Fibroblast of peridontal ligament (primary cell): ENCODE data around the gene SRPK1.
"Not testable (repeated sequence)": the region's sequence is repeated elsewhere in the genome, so short reads cannot be mapped to it uniquely, and the experiment has no call there.

Experiments
- DNase-seq: peaks from one replicate; pipeline ENCODE4 v3.0.0-alpha.2; 2010; ENCODE audit errors: extremely low read depth

SRPK1 gene

DNA sequence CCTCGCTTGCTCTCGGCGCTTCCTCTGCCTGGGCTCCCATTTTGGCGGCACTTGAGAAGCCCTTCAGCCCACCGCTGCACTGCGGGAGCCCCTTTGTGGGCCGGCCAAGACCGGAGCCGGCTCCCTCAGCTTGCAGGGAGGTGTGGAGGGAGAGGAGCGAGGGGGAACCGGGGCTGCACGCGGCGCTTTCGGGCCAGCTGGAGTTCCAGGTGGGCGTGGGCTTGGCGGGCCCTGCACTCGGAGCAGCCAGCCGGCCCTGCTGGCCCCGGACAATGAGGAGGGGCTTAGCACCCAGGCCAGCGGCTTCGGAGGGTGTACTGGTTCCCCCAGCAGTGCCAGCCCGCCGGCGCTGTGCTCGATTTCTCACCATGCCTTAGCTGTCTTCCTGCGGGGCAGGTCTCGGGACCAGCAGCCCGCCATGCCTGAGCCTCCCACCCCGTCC lies 10.2 kb upstream of the SRPK1 start:
- DNase-seq, result no peak

DNA sequence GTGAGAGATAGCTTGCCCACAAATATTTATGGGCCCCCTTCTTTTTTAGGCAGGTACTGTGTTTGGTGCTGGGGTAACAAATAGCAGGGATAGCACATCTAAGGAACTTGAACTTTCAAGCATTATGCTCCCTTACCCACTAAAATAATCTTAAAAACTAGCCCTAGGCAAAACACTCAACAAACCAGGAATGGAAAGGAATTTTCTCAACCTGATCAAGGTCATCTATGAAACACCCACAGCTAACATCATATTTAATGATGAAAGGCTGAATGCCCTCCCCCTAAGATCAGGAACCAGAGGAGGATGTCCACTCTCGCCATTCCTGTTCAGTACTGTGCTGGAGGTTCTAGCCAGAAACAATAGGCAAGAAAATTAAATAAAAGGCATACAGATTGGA lies 8.7 kb upstream of the SRPK1 start:
- DNase-seq, result no peak

DNA sequence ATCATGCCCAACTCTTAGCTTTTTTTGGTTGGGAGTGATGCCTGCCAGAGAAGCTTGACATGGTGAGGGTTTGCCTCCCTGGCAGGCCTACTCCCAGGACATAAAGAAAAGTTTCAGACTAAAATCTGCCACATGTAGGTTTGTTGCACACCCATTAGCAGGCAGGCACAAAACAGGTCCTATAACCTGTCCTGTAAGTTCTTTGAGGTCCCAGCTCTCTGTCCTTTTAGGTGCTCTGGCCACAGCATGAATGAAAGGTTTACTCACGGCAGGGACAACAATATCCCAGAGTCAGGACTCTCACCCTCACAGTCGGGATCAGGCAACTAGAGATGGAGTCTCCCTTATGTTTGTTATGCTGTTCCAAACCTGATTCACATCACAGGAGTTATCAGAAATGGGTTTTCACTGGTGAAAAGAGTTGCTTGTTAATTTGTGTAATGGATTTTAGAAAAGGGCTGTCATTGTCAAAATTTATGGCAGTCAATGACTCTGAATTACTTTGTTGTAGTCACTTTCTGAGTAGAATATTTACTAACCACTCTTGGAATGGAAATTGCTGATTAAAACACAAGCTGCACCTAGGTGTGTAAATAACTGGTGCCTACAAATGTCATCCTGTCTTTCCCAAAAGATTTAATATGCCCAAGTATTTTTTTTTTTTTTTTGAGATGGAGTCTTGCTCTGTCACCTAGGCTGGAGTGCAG lies 5.8 kb upstream of the SRPK1 start:
- DNase-seq, result no peak

DNA sequence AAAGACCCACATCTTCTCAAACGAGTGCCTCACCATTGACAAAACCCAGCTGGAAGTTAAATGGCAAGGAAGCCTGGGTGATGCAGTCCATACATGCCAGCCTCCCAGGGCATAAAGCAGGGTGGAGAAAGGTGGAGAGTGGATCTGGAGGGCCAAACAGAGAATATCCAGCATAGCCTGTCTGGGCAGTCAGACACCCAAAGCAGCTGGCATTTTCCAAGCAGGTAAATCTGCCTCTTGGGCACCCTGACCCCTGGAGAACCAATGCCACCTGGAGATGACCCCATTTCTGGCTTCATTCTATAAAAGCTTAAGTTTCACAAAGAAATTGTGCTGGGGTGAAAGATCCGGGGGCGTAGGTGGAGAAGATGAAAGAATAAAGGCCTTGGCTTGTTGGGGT lies 5.1 kb upstream of the SRPK1 start:
- DNase-seq, result no peak

DNA sequence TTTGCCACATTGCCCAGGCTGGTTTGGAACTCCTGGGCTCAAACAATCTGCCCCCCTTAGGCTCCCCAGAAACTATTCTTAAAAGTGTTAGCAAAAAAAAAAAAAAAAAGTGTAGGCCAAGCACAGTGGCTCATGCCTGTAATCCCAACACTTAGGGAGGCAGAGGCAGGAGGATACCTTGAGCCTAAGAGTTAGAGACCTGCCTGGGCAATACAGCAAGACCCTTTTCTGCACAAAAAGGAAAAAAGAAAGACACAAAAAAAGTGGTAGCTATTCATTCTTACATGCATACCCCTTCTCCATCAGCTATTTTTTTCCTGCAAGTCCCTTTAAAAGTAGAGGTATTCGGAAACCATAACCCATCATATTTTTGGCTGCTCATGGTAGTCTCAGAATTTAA lies 3.2 kb upstream of the SRPK1 start:
- no peak for DNase-seq

DNA sequence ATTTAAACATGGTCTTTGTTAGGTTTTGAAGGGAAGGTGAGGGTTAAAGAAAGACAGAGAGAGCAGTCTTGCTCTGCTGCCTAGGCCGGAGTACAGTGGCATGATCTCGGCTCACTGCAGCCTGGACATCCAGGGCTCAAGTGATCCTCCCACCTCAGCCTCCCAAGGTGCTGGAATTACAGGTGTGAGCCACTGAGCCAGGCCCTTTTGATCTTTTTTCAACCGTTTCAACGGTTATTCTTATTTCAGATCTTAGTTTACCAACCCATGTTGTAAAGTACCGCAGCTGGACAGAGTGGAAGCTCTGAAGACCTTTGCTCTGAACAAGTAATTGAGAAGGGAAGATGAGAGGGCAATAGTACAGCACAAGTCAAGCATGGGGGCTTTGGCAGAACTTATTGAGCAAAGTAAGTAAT lies 1.2 kb upstream of the SRPK1 start:
- no peak for DNase-seq

DNA sequence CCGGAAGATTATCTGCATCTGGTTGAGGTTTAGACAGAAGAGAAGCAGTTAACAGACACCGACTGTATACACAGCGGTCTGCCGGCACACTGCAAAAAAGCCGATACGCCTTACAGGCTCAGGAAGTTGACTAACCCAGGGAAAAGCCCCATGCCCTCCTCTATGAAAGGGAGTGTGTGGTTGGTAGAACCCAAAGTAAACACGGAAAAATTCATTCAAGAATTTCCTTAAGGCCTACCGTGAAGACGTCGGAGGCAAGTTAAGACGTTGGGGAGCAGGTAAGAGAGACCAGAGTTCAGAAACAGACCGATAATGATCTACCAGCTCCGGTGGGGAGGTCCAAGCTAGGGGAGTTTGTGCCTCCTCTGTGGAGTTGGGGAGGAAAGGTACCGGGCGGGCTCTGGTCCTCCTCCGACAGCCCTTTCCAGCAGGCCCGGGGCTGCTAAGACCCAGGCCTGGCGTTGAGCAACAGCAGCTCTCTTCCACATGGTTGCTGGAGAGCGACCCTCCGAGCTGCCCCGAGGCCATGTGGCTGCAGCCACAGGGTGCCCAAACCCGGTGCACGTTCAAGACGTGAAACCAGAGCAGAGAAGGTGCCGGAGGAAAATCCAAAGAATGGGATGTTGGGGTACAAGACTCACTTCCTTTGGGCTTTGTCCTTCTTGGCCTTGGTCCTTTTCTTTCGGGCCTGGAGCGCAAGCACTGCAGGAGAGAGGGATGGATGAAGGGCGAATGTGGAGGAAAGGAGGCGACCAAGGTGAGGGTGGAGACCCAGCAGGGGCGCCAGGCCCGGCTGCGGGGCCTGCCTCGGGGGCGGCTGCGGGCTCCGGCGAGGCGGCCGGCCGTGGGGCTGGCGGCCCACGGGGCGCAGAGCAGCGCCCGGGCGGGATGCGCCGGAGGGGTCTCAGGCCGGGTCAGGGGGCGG lies 809 bp downstream of the SRPK1 start:
- peak; percentile 62 for DNase-seq

GRCh38 chr6:35919085-35919826 lies 1.6 kb downstream of the SRPK1 start:
- DNase-seq, result peak; percentile 16

DNA sequence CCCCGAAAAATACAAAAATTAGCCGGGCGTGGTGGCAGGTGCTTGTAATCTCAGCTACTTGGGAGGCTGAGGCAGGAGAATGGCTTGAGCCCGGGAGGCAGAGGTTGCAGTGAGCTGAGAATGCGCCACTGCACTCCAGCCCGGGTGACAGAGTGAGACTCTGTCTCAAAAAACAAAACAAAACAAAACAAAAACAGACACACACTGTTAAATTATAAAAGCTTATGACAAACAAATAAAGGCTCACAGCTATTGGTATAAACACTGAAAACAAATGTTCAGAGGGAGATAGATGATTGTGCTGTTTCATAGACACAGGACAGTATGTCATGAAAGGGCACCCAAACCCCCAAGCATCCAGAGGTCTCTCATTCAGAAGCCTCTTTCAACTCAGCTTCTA lies 4.0 kb downstream of the SRPK1 start:
- not testable (repeated sequence) for DNase-seq

GRCh38 chr6:35916056-35916455 lies 4.8 kb downstream of the SRPK1 start:
- no peak for DNase-seq

DNA sequence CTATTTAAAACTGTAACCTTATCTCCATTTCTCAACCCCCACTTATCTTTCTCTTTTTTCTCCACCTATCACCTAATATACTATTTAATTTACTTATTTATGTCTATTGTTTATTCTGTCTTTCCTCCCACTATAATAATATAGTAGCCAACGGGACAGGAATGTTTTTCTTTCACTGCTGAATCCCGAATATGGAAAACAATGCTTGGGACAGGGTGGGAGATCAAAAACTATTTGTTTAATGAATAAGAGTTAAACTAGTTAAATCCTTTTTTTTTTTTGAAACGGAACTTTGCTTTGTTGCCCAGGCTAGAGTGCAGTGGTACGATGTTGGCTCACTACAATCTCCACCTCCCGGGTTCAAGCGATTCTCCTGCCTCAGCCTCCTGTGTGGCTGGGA lies 6.4 kb downstream of the SRPK1 start:
- DNase-seq, result no peak

DNA sequence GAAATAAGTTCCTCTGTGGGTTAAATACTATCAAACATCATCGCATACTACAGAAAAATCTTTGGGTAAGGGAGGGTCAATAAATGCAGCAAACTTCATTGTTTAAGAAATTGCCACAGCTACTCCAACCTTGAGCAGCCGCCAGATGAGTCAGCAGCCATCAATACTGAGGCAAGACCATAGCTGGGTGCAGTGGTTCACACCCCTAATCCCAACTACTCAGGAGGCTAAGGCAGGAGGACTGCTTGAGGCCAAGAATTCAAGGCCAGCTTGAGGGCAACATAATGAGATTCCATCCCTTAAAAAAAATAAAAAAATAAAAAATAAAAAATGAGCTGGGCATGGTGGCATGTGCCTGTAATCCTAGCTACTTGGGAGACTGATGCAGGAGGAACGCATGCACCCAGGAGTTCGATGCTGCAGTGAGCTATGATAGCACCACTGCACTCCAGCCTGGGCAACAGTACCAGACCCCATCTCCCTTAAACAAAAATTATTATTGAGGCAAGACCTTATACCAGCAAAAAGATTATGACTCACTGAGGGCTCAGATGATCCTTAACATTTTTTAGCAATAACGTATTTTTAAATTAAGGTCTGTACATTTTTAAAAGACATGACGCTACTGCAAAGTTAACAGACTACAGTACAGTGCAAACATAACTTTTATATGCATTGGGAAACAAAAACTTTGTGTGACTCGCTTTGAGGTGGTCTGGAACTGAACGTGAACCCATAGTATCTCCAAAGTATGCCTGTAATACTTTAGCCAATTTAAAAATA lies 8.8 kb downstream of the SRPK1 start:
- DNase-seq, result peak; percentile 30

- not testable (repeated sequence) for DNase-seq
These were observed 11.3 kb downstream of the SRPK1 start for GRCh38 chr6:35909571-35909970.

GRCh38 chr6:35908753-35909401 lies 12.0 kb downstream of the SRPK1 start:
- DNase-seq, result not testable (repeated sequence)

DNA sequence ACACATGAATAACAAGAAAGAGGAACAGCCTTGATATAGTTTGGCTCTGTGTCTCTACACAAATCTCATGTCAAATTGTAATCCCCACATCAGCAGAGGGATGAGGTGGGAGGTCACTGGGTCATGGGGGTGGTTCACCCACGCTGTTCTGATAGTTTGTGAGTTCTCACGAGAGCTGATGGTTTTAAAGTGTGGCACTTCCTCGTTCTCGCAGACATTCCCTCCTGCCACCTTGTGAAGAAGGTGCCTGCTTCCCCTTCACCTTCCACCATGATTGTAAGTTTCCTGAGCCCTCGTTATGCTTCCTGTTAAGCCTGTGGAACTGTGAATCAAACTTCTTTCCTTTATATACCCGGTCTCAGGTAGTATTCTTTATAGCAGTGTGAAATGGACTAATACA lies 13.1 kb downstream of the SRPK1 start:
- no peak for DNase-seq

DNA sequence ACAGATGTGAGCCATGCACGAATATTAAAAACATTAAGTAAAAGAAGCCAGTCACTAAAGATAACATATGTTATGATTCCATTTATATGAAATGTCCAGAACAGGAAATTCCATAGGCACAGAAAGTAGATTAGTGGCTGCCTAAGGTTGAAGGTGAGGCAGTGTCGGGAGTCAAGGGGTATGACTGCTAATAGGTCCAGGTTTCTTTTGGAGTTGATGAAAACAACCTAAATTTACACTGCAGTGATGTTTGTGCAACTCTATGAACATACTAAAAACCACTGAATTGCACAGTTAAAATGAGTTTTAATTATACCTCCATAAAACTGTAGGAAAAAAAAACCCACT lies 14.4 kb downstream of the SRPK1 start:
- DNase-seq, result no peak

DNA sequence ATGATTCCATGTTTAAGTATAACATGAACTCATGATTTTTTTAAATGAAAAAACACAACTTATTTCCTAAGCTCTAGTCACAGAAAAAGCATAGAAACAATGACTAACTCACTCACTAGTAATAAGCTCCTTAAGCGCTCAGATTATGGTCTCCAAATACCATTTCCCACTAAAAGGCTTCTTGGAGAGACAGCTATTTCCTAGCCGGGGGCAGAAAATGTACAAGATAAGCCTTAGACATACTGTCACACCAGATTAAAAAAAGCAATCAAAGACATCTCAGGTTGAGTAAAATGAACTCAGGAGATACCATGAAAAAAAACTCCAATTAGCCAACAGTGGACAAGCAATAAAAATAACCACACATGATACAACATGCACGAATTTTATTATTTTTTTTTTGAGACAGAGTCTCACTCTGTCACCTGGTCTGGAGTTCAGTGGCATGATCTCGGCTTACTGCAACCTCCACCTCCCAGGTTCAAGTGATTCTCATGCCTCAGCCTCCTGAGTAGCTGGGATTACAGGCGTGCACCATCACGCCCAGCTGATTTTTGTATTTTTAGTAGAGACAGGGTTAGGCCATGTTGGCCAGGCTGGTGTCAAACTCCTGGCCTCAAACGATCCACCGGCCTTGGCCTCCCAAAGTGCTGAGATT lies 14.9 kb downstream of the SRPK1 start:
- no peak for DNase-seq

GRCh38 chr6:35905141-35905785 lies 15.6 kb downstream of the SRPK1 start:
- DNase-seq, result peak; percentile 16

GRCh38 chr6:35903679-35904078 lies 17.2 kb downstream of the SRPK1 start:
- no peak for DNase-seq

DNA sequence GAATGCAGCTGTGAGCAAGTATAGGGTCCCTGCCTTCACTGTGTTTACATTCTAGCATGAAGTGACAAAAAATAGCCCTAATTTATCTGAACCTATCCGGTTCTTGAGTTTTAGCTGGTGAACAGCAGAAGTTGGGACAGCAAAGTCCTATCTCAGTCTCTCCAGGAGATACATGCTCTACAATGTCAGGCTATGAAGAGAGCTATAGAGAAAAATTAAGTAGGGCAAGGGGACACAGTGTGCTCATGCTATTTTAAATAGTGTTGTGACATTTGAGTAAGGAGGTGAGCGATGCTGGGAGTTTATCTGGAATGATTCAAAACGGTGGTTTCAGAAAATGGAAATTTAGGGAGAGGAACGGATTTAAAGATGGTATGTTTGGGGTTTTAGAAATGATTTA lies 20.4 kb downstream of the SRPK1 start:
- no peak for DNase-seq
